SU-DHL-6 (cell line): Measurements from ENCODE around the gene DNM1L.

Experiments
- EZH2phosphoT487 ChIP-seq: fragments of 200-600 bp; sonication (generic), shearing (Covaris generic); conservative IDR thresholded peaks from 2 replicates; pipeline ENCODE4 v1.6.1; 2018; ENCODE audit warnings: mild to moderate bottlenecking, antibody characterized with exemption, low read length, moderate library complexity, mixed read lengths
- TF ChIP-seq, protein P1 (sequence below): fragments of 200-600 bp; sonication (generic); IDR thresholded peaks from one replicate; pipeline ENCODE4 v1.5.1; 2017; ENCODE audit warnings: antibody characterized with exemption, mild to moderate bottlenecking, low read length, moderate library complexity; ENCODE audit not compliant: insufficient read depth, poor library complexity, severe bottlenecking

DNA sequence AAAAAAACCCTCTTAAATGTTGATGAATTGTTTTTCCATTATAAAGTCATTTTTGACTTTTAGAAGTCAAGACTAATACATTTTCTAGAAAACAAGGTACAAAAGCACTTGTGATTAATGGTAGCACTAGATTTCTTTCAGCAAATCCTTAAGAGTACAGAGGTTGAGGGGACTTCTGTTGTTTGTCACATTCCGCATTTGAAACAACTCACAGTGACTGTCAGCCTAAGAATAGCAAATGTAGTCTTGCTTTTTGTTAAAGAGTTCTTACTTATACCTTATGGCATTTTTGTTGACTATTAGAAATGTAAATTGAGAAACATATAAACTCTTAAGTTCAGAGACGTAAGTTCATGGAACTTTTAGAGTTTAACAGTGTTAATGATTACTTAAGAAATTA, 60.2 kb downstream of the DNM1L start:
- TF ChIP-seq, protein P1, sequence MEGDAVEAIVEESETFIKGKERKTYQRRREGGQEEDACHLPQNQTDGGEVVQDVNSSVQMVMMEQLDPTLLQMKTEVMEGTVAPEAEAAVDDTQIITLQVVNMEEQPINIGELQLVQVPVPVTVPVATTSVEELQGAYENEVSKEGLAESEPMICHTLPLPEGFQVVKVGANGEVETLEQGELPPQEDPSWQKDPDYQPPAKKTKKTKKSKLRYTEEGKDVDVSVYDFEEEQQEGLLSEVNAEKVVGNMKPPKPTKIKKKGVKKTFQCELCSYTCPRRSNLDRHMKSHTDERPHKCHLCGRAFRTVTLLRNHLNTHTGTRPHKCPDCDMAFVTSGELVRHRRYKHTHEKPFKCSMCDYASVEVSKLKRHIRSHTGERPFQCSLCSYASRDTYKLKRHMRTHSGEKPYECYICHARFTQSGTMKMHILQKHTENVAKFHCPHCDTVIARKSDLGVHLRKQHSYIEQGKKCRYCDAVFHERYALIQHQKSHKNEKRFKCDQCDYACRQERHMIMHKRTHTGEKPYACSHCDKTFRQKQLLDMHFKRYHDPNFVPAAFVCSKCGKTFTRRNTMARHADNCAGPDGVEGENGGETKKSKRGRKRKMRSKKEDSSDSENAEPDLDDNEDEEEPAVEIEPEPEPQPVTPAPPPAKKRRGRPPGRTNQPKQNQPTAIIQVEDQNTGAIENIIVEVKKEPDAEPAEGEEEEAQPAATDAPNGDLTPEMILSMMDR, result no peak
- TF ChIP-seq EZH2phosphoT487, result no peak
